Astrocyte of the spinal cord (primary cell): ENCODE measurements around the gene UBE2QL1.

Experiments
- DNase-seq: peaks from one replicate; pipeline ENCODE4 v3.0.0; 2011; ENCODE audit warnings: low read depth, low spot score
- H3K4me3 ChIP-seq: 2 replicates; pipeline ENCODE4 v1.5.1; 2011; ENCODE audit warnings: low read depth, mild to moderate bottlenecking, low read length, moderate library complexity
- CTCF ChIP-seq: IDR thresholded peaks from 2 replicates; pipeline ENCODE4 v1.5.1; 2012; ENCODE audit warnings: low read depth, mild to moderate bottlenecking, low read length, inconsistent platforms
- in situ Hi-C: cut with HindIII; loops from 2 replicates; pipeline ENCODE4 v1.10.0; 2017; ENCODE audit warnings: low sequenced_read_pairs

Gene UBE2QL1

DNA sequence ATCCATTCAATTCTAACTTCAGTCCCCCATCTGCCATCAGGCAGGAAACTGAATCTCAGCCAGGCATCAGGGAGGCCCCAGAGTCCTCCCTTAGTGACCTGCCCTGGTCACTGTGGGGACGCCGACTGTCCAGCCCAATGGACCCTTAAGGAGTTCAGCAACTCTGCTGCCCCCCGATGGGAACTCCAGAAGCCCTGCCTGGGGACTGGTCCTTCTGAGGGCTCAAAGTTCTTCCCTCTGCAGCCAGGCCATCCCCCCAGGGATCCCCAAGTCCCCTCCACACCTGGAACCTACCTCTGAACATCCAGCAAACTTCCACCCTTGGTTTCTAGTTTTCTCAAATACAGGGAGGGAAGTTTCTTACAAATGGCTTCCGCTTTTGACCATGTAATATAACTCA lies 76.8 kb downstream of the UBE2QL1 start:
- H3K4me3 ChIP-seq, result no peak overlapping the region
- DNase-seq, result no peak
- TF ChIP-seq CTCF, result no peak
- in situ Hi-C loops, result no loop called here

DNA sequence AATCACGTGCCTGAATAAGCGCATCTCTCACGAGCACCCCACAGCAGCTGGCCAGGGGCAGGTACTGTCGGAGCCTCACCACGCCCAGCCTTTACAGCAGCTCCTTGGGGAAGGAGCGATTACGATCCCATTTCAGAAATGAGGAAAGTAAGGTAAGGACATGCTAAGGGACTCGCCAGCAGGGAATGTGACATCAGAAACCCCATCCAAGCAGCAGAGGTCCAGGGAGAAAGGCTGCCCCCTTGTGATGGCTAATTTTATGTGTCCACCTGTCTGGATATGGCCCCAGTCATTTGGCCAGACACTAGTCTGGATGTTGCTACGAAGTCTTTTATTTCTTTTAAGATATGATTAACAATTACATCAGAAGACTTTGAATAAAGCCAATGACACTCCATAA lies 77.3 kb downstream of the UBE2QL1 start:
- in situ Hi-C loops, result no loop called here
- H3K4me3 ChIP-seq, result no peak overlapping the region
- DNase-seq, result no peak
- no peak for TF ChIP-seq CTCF

DNA sequence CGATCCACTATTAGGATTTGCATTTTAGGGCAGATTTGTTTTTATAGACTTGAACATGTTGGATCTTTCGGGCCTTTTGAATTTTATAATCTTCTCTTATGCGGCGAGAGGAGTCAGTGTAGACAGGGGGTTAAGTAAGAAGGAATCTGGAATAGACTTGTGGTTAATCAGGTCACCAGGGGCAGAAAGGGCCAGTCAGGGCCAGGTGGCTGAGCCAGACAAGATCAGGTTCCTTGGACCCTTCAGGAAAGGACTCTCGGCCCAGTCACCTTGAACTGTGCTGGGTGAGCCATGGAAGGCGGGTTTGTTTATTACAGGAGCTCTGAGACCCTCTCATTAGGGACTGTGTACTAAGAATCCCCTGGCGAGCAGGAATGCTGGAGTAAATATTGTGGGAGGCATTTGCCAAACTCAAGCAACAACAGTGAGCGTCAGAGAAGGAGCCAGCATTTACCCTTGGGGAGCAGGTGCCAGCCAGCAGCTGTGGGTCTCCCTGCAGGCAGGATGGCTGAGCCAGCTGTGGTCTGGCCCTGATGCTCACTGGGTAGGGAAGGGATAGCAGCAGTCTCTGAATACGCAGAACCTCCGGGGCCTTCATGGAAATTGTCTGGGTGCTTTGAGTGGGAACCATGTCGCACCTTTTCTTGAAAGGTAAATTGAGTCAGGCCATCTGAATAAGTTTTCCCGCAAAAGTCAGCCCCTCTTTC lies 79.2 kb downstream of the UBE2QL1 start:
- H3K4me3 ChIP-seq, result no peak overlapping the region
- in situ Hi-C loops, result no loop called here
- DNase-seq, result no peak
- no peak for TF ChIP-seq CTCF

DNA sequence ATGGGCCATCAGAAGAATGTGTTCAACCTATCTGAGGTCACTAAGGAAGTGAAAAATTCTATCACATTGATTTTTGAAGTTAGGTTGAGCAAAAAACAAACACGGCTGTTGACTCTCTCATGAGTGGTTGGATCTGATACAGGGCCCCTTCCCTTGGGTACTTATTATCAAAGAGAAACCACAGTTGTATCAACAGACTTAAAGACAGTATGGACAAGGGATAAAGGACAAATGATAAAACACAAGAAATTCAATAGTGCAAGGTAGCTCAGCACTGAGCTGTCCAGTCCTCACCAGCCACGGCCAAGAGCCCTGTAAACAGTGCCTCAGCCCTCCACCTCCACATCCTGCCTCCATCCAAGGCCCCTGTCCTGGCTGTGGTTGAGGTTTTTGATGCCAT lies 86.9 kb downstream of the UBE2QL1 start:
- no peak overlapping the region for H3K4me3 ChIP-seq
- DNase-seq, result no peak
- in situ Hi-C loops, result no loop called here
- no peak for TF ChIP-seq CTCF

GRCh38 chr5:6539060-6539459 lies 90.4 kb downstream of the UBE2QL1 start:
- no peak for DNase-seq
- in situ Hi-C loops, result no loop called here
- no peak overlapping the region for H3K4me3 ChIP-seq
- no peak for TF ChIP-seq CTCF

GRCh38 chr5:6540111-6540827 lies 91.6 kb downstream of the UBE2QL1 start:
- H3K4me3 ChIP-seq, result no peak overlapping the region
- DNase-seq, result no peak
- no peak for TF ChIP-seq CTCF
- in situ Hi-C loops, result no loop called here
